ENCODE results near the gene ZNF485.

- peak; percentile 96 for TF ChIP-seq POLR2AphosphoS5 (IDR thresholded peaks at IDR 0.05; ENCODE audit: low read depth, low read length)
- TF ChIP-seq CTCF (IDR thresholded peaks at IDR 0.05): no peak
- no peak for TF ChIP-seq REST (IDR thresholded peaks at IDR 0.05; ENCODE audit: insufficient read depth in 1 of 2, low read depth in 2 of 2, low read length in 1 of 2)
Observed at GRCh38 chr10:43606323-43607198, at the start of gene ZNF485.

Data from Panc1 (cell line).